T-helper 2 cell treated with Interferon-gamma antibody and Interleukin-4, amounts not matched to agents 5 μg/mL and 100 μg/mL, for 36 hours (primary cell): ENCODE results near the gene RPL22L1.
"Not testable (repeated sequence)": the region's sequence is repeated elsewhere in the genome, so short reads cannot be mapped to it uniquely, and the experiment has no call there.

ENCODE experiments used
- DNase-seq: peaks from one replicate; pipeline ENCODE4 v3.0.0; 2021; ENCODE audit warnings: low spot score
- H3K27ac Mint-ChIP-seq: one replicate; pipeline ENCODE4 v1.8.0; 2021; ENCODE audit warnings: mild to moderate bottlenecking, mixed read lengths
- H3K27me3 Mint-ChIP-seq: one replicate; pipeline ENCODE4 v1.8.0; 2021; ENCODE audit warnings: low read depth, mixed read lengths
- H3K36me3 Mint-ChIP-seq: one replicate; pipeline ENCODE4 v1.8.0; 2021; ENCODE audit warnings: low read depth, mixed read lengths
- H3K4me1 Mint-ChIP-seq: one replicate; pipeline ENCODE4 v1.8.0; 2021; ENCODE audit warnings: low read depth, mixed read lengths
- H3K4me3 Mint-ChIP-seq: one replicate; pipeline ENCODE4 v1.8.0; 2022; ENCODE audit warnings: mild to moderate bottlenecking, moderate library complexity, mixed read lengths
- H3K9me3 Mint-ChIP-seq: one replicate; pipeline ENCODE4 v1.8.0; 2021; ENCODE audit warnings: mixed read lengths

The RPL22L1 gene

DNA sequence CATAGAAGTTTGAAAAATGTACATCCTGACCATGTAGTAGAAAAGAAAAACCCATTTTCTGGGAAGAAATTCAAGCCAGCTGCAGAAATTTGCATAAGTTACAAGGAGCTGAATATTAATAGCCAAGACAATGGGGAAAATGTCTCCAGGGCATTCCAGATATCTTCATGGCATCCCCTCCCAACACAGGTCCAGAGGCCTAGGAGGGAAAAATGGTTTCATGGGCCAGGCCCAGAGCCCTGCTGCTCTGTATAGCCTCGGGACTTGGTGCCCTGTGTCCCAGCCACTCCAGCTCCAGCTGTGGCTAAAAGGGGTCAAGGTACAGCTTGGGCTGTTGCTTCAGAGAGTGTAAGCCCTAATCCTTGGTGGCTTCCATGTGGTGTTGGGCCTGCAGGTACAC lies 27.2 kb upstream of the RPL22L1 start:
- not testable (repeated sequence) for H3K27me3 Mint-ChIP-seq, H3K9me3 Mint-ChIP-seq, DNase-seq, H3K4me3 Mint-ChIP-seq, H3K27ac Mint-ChIP-seq, H3K4me1 Mint-ChIP-seq
- peaks cover 13% of the 10 kb centered on the region for H3K36me3 Mint-ChIP-seq

DNA sequence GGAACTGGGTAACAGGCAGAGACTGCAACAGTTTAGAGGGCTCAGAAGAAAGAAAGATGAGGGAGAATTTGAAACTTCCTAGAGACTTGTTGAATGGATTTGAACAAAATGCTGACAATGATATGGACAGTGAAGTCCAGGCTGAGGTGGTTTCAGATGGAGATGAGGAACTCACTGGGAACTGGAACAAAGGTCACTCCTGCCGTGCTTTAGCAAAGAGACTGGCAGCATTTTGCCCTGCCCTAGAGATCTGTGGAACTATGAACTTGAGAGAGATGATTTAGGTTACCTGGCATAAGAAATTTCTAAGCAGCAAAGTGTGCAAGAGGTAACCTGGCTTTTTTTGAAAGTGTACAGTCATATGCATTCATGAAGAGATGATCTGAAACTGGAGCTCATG lies 26.8 kb upstream of the RPL22L1 start:
- Mint-ChIP-seq H3K27ac (no peak overlapping the region), H3K36me3 (peaks cover 11% of the 10 kb centered on the region), H3K9me3 (no peaks in the 10 kb centered on the region)

DNA sequence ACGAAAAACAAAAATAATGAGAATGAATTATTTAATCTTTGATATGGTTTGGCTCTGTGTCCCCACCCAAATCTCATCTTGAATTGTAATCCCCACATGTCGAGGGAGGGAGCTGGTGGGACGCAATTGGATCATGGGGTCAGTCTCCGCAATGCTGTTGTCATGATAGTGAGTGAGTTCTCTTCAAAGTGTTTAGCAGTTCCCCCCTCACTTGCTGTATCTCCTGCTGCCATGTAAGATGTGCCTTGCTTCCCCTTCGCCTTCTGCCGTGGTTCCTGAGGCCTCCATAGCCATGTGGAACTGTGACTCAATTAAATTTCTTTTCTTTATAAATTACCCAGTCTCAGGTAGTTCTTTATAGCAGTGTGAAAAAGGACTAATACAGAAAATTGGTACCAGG lies 26.3 kb upstream of the RPL22L1 start:
- H3K36me3 Mint-ChIP-seq = peaks cover 11% of the 10 kb centered on the region
- not testable (repeated sequence) for H3K27ac Mint-ChIP-seq, H3K9me3 Mint-ChIP-seq, H3K4me3 Mint-ChIP-seq, DNase-seq, H3K27me3 Mint-ChIP-seq, H3K4me1 Mint-ChIP-seq

More for the DNA sequence above, 26.8 kb upstream of the RPL22L1 start:
- Mint-ChIP-seq H3K27me3 (no peaks in the 10 kb centered on the region), H3K4me1 (peaks cover 4% of the 10 kb centered on the region), H3K4me3 (no peak overlapping the region)
- DNase-seq = no peak

DNA sequence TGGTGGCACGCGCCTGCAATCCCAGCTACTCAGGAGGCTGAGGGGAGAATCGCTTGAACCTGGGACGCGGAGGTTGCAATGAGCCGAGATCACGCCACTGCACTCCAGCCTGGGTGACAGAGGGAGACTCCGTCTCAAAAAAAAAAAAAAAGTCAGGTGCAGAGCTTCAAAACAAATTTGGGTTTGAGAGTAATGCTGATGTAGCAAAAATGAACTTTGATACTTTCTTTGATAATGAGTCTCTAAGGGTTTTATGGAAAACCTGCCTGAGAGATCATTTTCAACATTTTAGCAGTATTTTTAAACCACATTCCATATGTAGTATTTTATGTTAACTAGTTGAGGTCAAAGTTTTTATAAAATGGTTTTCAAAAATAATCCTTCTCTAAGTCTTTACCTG lies 23.9 kb upstream of the RPL22L1 start:
- Mint-ChIP-seq H3K27me3 (no peaks in the 10 kb centered on the region), H3K27ac (no peak overlapping the region), H3K4me1 (no peaks in the 10 kb centered on the region), H3K36me3 (peaks cover 11% of the 10 kb centered on the region), H3K4me3 (no peak overlapping the region), H3K9me3 (no peaks in the 10 kb centered on the region)
- DNase-seq = no peak

DNA sequence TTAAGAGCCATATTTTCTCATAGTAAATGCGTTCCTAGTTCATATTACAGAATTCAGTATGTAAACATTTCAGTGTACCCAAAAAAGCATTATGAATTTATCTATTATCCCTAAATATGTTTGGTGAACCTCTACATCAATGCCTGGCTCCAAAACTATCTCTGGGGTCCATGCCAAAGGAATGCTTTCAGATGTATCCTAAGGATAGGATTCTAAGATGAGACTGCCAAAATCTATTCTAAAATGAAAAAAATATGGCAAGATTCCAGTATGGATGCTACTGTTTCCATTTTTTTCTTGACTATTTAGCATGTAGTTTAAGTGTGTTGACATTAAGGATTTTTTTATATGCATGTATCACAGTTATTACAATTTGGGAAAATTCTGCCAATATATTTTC lies 19.6 kb upstream of the RPL22L1 start:
- no peak for DNase-seq
- Mint-ChIP-seq H3K9me3 (no peaks in the 10 kb centered on the region), H3K4me1 (no peaks in the 10 kb centered on the region), H3K4me3 (no peak overlapping the region), H3K27me3 (peaks cover 11% of the 10 kb centered on the region), H3K36me3 (peaks cover 3% of the 10 kb centered on the region), H3K27ac (no peak overlapping the region)

DNA sequence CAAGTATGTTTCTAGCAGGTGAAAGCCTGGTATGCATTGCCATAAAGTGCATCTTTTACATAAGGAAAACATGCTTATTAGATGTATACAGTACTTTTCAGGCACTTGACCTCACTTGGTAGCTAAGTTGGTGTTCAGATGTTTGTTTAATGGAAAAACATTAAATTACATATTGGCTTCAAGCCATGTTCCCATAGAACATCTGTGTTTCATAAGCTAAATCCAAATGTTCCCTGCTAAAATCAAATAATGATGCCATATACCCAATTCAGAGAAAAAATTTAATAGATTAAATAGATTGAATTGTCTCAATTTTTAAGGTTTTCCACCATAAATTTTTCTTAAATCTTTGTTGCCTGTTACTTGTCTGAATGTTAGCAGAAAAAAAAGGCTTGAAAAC lies 19.1 kb upstream of the RPL22L1 start:
- Mint-ChIP-seq H3K27ac (no peak overlapping the region), H3K27me3 (peaks cover 11% of the 10 kb centered on the region), H3K9me3 (no peaks in the 10 kb centered on the region), H3K36me3 (peaks cover 3% of the 10 kb centered on the region), H3K4me3 (no peak overlapping the region), H3K4me1 (no peaks in the 10 kb centered on the region)
- no peak for DNase-seq

DNA sequence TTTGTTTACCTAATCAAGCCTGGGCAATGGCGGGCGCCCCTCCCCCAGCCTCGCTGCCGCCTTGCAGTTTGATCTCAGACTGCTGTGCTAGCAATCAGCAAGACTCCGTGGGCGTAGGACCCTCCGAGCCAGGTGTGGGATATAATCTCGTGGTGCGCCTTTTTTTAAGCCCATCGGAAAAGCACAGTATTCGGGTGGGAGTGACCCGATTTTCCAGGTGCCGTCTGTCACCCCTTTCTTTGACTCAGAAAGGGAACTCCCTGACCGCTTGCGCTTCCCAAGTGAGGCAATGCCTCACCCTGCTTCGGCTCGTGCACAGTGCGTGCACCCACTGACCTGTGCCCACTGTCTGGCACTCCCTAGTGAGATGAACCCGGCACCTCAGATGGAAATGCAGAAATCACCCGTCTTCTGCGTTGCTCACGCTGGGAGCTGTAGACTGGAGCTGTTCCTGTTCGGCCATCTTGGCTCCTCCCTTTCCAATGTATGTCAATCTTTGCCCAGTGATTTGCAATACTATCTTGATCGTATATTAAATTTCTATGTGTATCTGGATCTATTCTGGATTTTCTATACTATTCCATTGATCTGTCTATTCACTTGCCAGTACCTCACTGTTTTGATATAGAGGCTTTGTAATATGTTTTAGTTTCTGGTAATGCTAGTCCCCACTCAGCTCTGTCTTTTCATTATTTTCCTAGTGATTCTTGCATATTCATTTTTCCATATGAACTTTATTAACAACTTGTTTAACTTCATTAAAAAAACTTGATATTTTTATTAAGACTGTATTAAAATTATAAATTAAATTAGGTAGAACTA lies 14.3 kb upstream of the RPL22L1 start:
- not testable (repeated sequence) for H3K27ac Mint-ChIP-seq, H3K36me3 Mint-ChIP-seq

DNA sequence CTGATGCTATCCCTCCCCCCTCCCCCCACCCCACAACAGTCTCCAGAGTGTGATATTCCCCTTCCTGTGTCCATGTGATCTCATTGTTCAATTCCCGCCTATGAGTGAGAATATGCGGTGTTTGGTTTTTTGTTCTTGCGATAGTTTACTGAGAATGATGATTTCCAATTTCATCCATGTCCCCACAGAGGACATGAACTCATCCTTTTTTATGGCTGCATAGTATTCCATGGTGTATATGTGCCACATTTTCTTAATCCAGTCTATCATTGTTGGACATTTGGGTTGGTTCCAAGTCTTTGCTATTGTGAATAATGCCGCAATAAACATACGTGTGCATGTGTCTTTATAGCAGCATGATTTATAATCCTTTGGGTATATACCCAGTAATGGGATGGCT lies 8.7 kb upstream of the RPL22L1 start:
- not testable (repeated sequence) for H3K36me3 Mint-ChIP-seq, H3K4me3 Mint-ChIP-seq, H3K9me3 Mint-ChIP-seq, H3K4me1 Mint-ChIP-seq, DNase-seq, H3K27ac Mint-ChIP-seq
- peaks cover 10% of the 10 kb centered on the region for H3K27me3 Mint-ChIP-seq

More for the DNA sequence above, 14.3 kb upstream of the RPL22L1 start:
- DNase-seq, H3K4me3 Mint-ChIP-seq, H3K9me3 Mint-ChIP-seq, H3K4me1 Mint-ChIP-seq: not testable (repeated sequence)
- H3K27me3 Mint-ChIP-seq = peaks cover 11% of the 10 kb centered on the region

DNA sequence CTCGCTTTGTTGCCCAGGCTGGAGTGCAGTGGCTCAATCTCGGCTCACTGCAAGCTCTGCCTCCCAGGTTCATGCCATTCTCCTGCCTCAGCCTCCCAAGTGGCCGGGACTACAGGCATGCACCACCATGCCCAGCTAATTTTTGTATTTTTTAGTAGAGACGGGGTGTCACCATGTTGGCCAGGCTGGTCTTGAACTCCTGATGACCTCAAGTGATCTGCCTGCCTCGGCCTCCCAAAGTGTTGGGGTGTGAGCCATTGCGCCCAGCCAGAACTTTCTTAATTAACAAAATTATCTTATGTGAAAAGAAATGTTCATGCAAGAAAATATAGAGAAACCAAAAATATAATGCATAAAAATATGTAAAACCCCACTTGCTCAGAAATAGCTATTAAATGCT lies 7.3 kb upstream of the RPL22L1 start:
- not testable (repeated sequence) for H3K4me3 Mint-ChIP-seq, H3K27ac Mint-ChIP-seq, DNase-seq, H3K36me3 Mint-ChIP-seq, H3K9me3 Mint-ChIP-seq, H3K4me1 Mint-ChIP-seq
- H3K27me3 Mint-ChIP-seq = peaks cover 11% of the 10 kb centered on the region

DNA sequence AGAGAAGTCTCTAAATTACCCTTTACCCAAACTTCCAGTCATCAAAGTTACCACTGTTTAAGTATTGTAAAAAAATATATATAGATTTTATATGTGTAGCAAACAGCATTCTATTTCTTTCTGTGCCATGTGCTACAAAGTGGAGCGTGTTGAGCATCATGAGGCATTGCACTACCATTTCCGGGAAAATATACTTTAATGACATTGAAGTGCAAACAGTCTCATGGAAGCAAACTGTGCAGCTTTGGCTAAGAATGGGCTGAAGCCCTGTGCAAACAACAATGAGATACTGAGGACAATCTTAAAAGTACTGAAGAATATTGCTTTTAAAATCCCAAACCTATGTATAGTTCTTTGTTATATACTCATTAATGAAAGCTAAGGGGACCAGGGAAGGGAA lies 6.5 kb upstream of the RPL22L1 start:
- no peak for DNase-seq
- Mint-ChIP-seq H3K36me3 (no peaks in the 10 kb centered on the region), H3K27ac (no peak overlapping the region), H3K4me3 (no peak overlapping the region), H3K4me1 (no peaks in the 10 kb centered on the region), H3K9me3 (no peaks in the 10 kb centered on the region), H3K27me3 (peaks cover 11% of the 10 kb centered on the region)

DNA sequence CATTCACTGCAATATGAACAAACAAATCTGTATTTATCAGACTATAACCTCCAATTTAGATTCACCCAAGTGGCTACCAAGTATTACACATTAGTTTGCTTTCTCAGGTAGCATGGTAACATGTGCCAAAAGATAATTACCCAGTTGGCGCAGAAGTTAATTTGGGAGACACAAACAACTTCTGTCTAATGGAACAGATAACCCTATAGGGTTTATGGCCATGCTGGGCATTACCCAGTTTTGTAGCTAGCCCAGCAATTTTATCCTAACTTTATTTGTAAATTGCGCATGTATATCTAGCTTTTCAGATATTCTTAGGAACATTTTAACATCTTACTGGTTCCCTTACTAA lies 780 bp downstream of the RPL22L1 start:
- no peaks in the 10 kb centered on the region for H3K9me3 Mint-ChIP-seq
- H3K4me3 Mint-ChIP-seq = peak overlapping the region; percentile 95
- H3K27ac Mint-ChIP-seq = peak overlapping the region; percentile 97
- peaks cover 5% of the 10 kb centered on the region for H3K27me3 Mint-ChIP-seq
- no peak for DNase-seq
- peaks cover 39% of the 10 kb centered on the region for H3K36me3 Mint-ChIP-seq
- H3K4me1 Mint-ChIP-seq = peaks cover 21% of the 10 kb centered on the region

DNA sequence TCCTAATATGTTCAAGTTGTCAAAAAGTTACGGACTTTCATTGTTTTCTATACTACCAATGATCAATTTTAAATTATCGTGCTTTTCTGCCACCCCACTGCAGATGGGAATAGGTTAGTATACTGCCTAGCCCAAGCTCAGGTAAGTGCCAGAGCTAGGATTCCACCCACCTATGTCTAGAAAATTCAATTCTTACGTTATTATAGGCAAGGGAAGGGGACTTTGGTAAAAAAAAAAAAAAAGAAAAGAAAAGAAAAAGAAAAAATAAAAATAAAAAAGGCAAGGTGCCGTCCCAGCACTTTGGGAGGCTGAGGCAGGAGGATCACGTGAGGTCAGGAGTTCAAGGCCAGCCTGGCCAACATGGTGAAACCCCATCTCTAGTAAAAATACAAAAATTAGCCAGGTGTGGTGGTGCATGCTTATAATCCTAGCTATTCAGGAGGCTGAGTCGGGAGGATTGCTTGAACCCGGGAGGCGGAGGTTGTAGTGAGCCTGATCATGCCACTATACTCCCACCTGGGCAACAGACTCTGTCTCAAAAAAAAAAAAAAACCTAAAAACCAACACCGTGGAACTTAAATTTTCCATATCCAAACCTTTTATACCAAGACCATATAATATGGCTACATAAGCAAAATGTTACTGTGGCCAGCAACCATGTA lies 1.3 kb downstream of the RPL22L1 start:
- H3K36me3 Mint-ChIP-seq = peaks cover 43% of the 10 kb centered on the region

DNA sequence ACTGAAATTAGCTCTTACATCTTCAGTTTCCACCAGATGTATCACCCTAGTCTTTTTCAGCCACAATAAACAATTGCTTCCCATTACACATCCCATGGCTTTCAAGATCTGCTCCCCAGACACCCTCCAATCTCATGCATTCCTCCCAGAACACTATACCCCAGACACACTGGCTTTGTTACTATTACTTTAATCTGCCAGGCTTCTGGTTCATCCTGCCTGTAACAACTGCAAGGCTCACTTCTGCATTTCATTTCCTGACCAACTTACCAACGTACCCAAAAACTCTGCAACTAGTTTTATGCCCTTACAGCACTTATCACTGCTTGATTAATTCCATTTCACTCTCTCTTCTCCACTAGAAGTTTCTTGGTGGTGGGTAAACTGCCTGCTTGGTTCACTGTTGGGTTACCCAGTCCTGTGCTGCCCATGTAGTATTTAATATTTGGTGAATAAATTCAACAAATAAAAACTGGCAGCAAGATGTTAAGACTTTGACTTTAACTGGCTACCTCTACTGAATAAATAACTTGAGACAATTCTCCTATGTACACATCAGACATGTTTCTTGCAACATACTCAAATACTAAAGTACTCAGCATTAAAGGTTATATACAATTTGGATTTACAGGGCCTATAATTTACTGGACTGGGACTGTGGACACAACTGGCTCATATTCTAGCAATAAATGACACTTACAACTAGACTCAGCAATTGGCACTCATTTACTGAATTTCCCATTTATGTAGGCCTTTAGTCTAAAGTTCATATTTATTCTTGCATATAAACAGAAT lies 2.7 kb downstream of the RPL22L1 start:
- Mint-ChIP-seq H3K27me3 (no peaks in the 10 kb centered on the region), H3K4me3 (peak overlapping the region; percentile 30), H3K4me1 (peaks cover 21% of the 10 kb centered on the region), H3K27ac (peak overlapping the region; percentile 2), H3K9me3 (no peaks in the 10 kb centered on the region), H3K36me3 (peaks cover 46% of the 10 kb centered on the region)
- no peak for DNase-seq

More for the DNA sequence above, 1.3 kb downstream of the RPL22L1 start:
- no peak for DNase-seq
- Mint-ChIP-seq H3K27ac (peak overlapping the region; percentile 97), H3K4me3 (peak overlapping the region; percentile 95), H3K4me1 (peaks cover 21% of the 10 kb centered on the region), H3K27me3 (peaks cover under 1% of the 10 kb centered on the region), H3K9me3 (no peaks in the 10 kb centered on the region)

DNA sequence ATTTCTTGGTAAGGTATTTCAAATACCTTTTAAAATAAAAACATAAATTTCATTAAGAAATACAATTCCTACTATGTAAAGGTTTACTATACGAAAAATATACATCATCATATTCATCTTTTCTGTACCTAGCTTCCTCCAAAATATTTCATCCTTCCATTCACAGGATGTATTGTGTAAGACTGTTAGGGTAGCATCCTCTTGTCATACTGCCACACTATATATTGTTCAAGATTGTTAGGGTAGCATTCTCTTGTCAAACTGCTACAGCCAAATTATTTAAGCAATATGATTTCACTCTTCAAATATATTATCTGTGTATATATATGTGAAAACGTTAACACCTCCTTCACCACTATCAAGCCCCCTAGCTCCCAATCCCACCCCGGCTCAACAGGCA lies 3.5 kb downstream of the RPL22L1 start:
- H3K9me3 Mint-ChIP-seq = no peaks in the 10 kb centered on the region
- peaks cover 46% of the 10 kb centered on the region for H3K36me3 Mint-ChIP-seq

More for the DNA sequence above, 3.5 kb downstream of the RPL22L1 start:
- H3K4me3 Mint-ChIP-seq = no peak overlapping the region
- DNase-seq = no peak
- H3K4me1 Mint-ChIP-seq = peaks cover 21% of the 10 kb centered on the region
- H3K27me3 Mint-ChIP-seq = no peaks in the 10 kb centered on the region
- H3K27ac Mint-ChIP-seq = no peak overlapping the region
